NCI-H345 treated with DMSO at 0.1 percent for 48 hours (cell line): ENCODE data around the gene KDM2B.

ENCODE experiments used
- DNase-seq: peaks from one replicate; lab custom pipeline; 2025; ENCODE audit not compliant: unreplicated experiment; lab: John Stamatoyannopoulos, UW

The KDM2B gene

DNA sequence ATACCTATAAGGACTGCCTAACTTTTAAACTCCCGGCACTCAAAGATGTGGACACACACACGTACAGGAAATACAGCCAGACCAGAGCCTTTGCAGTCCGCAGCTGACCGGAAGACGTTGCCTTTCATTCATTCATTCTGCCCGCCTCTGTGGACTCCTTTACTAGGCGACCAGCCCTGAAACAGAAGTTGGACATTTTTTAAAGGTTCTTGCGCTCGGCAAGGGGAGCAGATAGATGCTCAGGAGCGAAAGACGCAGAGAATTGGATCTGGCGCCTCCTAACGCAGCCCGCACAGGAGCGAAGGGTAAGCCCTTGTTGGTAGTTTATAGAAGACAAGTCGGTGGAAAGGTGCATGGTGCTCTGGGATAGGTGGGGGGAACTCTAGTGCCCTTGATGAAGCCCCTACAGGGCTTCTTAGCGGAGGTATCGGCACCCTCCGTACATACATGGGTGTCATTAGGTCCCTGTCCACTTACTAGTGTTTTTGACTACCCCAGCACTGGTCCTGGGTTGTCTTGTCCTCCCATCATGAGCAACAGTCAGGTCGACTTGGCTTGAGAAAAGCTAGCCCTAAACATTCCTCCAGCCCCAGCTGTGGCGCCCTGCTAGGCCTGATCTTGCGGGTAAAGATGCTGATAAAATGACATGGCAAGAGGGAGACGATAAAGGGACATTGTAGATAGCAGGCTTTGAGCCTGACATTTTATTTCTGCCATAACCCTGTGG is at the start of gene KDM2B:
Gene KDM2B, minus strand, starts transcription at position 65 of the 727 bp plus-strand sequence. CDS start 112 bp downstream, outside the sequence.
- no peak for DNase-seq

DNA sequence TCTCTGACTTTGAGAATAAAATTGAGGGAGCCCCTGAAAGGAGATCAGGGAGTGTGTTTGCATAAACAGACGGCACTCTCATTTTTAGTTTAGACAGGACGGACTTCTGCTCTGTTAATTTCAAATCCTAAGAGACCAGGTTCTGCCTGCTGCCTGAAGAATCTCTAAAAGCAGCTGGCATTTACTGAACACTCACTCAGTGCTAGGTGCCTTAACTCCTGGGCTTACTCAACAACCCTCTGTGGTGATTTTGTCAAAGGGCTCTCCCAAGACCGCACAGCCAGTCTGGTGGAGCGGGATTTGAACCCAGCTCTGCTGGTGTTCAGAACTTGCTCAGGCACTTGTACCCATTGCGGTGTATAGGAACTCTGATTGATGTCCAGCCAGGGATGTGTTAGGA is 47.7 kb upstream of the KDM2B start:
- DNase-seq: no peak

DNA sequence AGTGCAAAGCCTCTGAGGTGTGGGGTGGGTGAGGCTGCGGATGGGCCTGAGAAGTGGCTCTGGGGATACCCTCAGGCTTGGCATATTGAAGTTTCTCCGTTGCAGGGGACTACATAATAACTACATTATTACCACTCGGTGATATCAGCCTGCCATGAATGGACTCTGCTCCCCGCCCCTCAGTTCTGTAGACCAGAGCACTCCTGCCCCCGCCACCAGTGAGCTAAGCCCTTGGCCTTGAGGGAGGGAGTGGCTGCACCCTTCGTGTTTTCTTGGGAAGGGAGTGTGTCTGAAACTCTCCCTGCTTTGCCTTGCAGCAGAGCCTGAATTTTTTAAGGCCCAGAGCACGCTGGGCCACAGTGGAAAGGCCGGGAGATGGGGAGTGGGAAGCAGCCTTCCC is 47.2 kb upstream of the KDM2B start:
- DNase-seq: no peak

DNA sequence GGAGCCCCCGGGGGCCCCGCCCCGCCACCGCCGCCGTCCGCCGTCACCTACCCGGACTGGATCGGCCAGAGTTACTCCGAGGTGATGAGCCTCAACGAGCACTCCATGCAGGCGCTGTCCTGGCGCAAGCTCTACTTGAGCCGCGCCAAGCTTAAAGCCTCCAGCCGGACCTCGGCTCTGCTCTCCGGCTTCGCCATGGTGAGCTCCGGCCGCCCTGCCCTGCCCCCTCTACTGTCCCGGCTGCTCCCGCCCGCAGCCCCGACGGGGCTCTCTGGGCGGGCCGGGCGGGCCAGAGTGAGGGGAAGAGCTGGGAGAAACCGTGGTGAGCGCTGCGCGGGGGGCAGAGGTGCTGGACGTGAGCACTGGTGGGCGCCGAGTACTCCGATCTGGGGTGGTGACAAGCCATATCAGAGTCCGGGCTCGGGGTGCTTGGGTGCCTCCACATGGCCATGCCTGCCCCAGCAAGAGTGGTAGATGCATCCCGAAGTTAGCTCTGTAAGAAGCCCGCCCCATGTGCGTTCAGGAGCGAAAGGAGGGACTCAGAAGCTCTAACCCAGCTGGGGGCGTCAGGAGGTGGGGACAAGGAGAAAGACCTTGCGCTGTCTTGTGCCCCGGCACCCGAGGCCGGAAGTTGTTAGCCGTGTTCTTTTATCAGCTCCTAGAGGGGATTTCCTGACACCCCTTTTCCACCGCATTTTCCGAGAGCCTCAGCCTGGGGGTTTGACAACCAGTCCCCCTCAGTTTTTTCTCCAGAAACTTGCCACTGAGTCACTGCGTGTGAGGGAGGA is 46.2 kb upstream of the KDM2B start:
- peak; percentile 33 for DNase-seq

DNA sequence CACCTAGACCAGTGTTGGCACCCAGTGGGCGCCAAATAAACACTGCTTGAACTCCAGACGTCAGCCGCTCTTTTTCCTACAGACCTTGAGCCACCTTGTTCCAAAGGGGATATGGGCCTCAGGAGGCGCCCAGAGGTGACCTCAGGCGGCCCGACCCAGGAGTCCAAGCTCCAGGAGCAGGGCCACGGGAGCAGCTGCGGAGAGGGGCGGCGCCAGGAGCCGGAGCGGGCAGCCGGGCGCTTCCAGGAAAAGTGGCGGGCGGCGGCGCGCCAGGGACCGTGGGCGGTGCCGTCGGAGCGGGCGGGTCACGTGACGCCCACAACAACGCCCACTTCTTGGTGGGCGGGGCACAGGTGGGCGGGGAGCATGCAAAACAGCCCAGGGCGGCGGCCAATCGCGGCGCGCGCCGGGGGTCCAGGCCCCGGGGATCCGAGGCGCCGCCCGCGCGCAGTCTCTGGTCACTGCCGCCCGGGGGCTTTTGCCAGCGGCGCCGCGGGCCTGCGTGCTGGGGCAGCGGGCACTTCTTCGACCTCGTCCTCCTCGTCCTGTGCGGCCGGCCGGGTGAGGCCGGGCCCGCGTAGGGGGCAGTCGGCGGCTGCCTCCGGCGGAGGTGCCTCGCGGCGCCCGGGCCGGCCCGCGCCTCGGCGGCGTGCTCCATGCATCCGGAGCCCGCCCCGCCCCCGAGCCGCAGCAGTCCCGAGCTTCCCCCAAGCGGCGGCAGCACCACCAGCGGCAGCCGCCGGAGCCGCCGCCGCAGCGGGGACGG is 45.4 kb upstream of the KDM2B start, which contains the start of gene ORAI1:
Gene ORAI1, plus strand, starts transcription at position 444 of the 766 bp plus-strand sequence.
- peak; percentile 93 for DNase-seq

DNA sequence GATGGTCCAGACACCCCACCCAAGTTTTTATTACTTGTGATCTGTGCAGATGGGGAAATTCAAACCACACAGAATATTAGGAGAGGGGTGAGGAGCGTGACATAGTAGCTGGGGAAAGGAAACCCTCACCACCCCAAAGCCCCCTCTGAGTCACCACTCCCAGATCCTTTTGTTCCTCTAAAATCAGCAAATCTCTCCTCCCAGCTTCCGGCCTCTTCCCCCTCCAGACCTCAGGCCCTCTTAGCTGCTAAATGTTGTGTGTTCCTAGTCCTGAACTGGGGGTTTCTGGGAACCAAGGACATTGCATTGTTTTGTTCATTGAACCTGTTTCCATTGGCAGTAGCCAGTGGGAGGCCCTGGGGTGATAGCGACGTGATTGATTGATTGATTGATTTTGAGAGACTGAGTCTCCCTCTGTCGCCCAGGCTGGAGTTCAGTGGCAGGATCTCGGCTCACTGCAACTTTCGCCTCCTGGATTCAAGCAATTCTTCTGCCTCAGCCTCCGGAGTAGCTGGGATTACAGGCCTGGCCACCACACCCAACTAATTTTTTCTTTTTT is 39.6 kb upstream of the KDM2B start:
- no peak for DNase-seq

DNA sequence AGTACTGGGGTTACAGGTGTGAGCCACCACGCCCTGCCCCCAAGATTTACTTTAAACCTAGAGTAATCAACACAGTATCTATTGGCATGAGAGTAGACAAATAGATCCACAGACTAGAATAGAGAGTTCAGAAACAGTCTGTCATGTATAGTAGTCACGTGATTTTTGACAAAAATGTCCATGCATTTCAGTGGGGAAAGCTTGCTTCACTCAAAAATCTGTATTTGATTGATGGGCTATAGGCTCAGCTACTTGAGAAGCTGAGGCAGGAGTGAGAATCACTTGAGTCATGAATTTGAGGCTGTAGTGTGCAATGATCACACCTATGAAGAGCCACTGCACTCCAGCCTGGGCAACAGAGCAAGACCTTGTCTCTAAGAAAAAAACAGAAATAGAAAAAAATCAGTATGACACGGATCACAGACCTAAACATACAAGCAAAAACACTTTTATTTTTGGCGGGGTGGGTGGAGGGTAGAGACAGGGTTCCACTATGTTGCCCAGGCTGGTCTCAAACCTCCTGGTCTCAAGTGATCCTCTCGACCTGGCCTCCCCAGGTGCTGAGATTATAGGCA is 37.9 kb upstream of the KDM2B start:
- no peak for DNase-seq

DNA sequence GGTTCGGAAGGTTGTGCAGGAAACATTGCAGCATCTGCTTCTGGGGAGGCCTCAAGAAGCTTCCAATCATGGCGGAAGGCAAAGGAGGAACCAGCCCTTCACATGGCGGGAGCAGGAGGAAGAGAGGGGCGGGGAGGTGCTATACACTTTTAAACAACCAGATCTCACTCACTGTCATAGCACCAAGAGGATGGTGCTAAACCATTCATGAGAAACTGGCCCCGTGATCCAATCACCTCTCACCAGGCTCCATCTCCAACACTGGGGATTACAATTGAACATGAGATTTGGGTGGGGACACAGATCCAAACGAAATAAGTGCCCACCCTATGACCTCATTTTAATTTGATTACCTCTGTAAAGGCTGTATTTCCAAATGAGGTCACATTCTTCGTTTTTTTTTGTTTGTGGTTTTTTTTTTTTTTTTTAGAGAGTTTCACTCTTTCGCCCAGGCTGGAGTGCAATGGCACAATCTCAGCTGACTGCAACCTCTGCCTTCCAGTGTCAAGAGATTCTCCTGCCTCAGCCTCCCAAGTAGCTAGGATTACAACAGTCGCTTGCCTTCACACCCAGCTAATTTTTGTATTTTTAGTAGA is 34.1 kb upstream of the KDM2B start:
- DNase-seq: no peak

DNA sequence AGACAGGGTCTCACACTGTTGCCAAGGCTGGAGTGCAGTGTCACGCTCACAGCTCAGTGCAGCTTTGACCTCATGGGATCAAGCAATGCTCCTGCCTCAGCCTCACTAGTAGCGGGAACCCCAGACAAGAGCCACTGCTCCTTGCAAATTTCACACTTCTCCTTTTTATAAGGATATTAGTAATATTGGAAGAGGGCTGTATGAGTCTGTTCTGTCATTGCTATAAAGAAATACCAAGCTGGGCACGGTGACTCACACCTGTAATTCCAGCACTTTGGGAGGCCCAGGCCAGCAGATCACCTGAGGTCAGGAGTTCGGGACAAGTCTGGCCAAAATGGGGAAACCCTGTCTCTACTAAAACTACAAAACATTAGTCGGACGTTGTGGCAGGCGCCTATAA is 32.6 kb upstream of the KDM2B start:
- no peak for DNase-seq

DNA sequence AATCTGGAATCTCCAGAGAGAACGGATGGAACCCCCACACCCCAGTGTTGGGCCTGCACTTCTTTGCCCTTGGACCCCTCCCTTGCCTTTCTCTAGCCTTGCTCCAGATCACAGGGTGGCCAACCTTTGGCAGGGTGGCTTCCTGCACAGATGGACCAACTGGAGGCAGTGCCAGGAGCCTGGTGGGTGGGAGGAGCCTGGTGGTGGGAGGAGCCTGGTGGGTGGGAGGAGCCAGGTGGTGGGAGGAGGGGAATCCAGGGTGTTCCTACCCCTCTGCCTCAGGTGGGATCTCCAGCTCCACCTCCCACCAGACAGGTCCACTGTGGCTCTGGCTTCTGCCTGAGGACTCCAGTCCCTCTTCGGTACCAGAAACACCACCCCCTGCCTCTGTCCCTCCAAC is 30.5 kb upstream of the KDM2B start:
- no peak for DNase-seq

DNA sequence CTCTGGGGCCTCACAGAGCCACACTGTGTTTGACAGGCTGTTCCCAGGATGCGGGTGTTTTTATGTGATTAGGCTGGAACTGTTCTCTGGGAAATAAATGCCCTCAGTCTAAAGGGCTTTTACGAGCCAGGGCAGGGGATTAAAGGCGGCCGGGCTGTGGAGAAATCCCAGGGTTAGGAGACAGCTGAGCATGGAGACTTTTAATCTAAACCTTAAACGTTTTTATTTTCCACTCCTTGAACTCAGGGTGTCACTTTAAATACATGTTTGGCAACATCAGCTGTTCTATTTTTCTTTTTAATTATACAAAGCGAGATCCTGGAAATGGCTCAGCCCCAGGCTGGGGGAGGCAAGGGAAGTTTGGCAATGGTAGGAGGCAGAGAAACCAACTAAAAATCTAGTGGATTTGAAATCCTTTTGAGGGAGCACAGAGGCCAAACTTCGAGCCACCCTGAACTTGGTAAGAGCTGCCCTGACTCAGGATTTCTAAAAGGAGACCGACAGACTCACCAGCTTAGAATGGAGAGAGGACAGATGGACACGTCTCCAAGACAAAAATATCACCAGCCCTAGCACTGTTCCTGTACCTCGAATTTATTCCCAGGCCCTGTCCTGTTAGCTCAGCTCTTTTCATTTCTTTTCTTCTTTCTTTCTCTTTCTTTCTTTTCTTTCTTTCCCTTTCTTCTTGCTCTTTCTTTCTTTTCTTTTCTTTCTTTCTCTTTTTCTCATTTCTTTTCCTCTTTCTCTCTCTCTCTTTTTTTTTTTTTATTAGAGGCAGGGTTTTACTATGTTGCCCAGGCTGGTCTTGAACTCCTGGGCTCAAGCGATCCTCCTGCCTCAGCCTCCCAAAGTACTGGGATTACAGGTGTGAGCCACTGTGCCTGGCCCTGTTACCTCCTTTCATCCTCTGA is 29.7 kb upstream of the KDM2B start:
- DNase-seq: no peak

DNA sequence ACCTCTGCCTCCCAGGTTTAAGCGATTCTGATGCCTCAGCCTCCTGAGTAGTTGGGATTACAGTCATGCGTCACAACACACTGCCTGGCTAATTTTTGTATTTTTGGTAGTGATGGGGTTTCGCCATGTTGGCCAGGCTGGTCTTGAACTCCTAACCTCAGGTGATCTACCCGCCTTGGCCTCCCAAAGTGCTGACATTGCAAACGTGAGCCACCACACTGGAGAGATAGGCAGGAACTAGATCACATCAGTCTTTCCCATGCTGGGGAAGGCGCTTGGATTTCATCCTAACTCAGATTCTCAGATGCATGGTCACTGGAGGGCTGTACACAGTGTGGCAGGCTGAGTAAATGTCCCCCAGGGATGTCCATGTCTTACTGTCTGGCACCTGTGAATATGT is 27.5 kb upstream of the KDM2B start:
- no peak for DNase-seq

DNA sequence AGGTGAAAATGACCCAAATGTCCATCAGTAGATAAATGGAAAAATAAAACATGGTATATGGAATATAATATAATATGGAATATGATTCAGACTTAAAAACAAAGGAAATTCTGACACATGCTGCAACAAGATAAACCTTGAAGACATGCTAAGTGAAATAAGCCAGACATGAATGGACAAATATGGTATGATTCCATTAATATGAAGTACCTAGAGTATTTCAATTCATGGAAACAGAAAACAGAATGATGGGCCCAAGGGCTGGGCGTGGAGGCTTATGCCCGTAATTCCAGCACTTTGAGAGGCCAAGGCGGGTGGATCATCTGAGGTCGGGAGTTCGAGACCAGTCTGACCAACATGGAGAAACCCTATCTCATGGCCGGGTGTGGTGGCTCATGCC is 22.8 kb upstream of the KDM2B start:
- no peak for DNase-seq

DNA sequence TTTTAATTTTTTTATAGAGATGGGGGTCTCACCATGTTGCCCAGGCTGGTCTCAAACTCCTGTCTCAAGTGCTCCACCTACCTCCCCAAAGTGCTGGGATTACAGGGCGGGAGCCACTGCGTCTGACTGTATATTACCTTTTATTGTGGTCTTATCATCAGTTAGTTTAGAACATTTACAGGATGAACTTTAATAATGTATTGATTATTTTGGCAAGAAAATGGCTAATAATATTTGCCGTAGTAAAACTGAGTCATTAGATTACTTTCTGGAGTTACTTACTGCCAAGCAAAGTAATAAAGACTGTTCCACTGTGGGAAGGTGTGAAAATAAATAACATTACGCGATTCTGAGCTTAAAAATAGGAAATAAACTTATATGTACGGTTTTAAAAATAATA is 21.9 kb upstream of the KDM2B start:
- DNase-seq: no peak

DNA sequence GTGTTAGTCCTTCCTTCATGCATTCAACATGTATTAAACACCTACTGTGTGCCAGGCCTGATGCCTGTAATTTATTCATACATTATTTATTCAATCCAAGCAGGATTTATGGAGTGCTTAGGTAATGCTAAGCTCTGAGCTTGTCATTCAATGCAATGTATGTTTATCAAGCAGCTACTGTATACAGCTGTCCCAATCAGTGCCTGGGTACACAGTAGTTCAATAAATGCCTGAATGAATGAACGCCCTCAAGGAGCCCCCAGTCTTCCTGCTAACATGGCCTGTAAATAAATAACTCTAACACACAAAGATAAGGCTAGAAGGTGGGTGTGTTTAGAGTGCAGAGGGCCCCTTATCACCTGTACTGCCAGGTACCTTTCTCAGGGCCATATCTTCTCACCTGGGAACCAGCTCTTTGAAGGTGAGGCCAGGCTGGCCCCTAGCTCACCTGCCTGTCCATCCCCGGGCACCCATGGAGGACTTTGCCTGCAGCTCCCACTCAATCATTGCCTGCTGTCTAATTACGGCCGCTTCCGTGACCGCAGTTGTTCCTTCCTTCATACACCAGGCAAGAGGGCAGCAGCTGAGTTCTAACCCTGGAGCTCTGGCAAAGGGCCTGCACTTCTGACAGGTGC is 20.0 kb upstream of the KDM2B start:
- no peak for DNase-seq

DNA sequence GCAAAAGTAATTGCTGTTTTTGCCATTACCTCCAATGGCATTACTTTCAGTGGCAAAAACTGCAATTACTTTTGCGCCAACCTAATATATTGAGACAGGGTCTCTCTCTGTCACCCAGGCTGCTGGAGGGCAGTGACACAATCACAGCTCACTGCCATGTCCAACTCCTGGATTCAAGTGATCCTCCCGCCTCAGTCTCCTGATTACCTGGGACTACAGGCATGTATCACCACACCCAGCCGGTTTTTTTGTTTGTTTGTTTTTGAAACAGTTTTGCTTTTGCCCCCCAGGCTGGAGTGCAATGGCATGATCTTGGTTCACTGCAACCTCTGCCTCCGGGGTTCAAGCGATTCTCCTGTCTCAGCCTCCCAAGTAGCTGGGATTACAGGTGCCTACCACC is 15.7 kb upstream of the KDM2B start:
- no peak for DNase-seq

DNA sequence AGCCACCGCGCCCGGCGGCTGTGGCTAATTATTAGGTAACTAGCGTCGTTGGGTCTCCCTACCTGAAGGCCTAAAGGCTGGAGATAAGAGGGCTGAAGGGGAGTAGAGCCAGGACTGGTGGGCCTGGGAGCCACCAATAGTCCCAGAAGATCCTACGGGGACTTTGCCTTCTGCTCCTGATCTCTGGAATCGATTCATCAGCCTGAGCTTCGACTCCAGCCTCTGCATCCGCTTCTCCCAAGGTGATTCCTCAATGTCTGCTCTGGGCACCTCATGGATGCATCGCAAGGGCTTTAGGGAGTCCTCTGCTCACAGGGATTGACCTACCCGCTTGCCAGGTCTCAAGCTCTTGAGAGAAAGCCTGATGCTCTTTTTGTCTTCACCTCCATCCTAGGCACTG is 14.7 kb upstream of the KDM2B start:
- DNase-seq: no peak

DNA sequence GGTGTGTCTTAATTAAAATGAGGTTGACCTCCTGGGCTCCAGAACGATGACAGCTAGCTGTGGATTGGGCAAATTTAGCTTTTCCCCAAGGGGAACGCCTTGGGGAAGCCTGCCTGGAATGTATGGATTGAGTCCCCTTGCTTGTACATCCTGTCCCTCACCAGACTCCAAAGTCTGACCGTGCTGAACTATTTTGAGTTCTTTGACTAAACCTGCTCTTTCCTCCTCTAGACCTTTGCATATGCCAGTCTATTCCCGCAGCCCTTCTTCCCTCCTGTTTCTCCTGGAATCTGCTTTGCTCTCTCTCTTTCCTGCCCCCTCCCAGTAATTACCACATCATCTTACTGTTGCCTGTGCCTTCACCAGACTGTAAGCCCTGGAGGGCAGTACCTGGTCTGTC is 11.5 kb upstream of the KDM2B start:
- DNase-seq: no peak

DNA sequence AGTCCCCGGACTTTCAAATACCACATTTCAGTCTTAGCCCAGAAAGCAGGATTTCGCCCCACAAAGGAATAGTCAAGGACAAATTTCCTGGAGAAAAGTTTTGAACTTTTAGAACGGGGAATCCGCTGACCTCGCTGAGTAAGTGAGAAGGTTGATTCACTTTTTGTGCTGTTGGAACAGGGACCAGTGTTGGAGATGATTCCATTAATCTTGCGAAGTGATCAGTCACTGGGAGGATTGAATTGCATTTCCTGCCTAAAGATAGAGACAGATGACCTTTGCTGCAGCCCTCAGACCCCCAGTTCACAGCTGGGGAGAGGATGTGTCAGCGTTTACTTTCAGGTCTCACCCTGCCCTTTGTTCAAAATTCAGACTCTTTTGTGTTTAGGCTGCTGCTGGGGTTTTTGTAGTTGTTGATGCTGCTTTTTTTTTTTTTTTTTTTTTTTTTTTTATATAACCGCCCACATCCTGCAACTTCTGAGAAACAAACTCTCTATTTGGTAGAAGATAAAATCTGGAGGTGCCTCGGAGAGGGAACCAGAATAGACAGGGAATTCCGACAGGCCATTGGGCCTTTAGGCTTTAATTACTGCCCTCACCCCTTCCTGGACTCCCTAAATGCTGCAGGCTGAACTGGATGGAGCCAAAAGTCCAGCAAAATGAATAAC is 9.8 kb upstream of the KDM2B start:
- no peak for DNase-seq
